PFSK-1 (cell line): ENCODE results near the gene NUP107.

ENCODE experiments used
- FOXP2 ChIP-seq: optimal IDR thresholded peaks from 2 replicates; pipeline ENCODE3; 2011; ENCODE audit warnings: borderline replicate concordance, control low read depth, inconsistent platforms; ENCODE audit not compliant: insufficient read depth; ENCODE audit errors: extremely low read length, extremely low read depth
- POLR2AphosphoS5 ChIP-seq: IDR thresholded peaks from 2 replicates; pipeline ENCODE4 v1.6.1; 2012; ENCODE audit warnings: low read depth, mild to moderate bottlenecking, control low read depth, low read length, moderate library complexity
- TAF1 ChIP-seq: IDR thresholded peaks from 2 replicates; pipeline ENCODE4 v1.6.1; 2012; ENCODE audit warnings: low read length, control low read depth, borderline replicate concordance; ENCODE audit not compliant: insufficient read depth
- TF ChIP-seq, protein P1 (sequence below), 2 experiments: IDR thresholded peaks; 2 replicates each; pipeline versions ENCODE4 v1.6.1 to v1.8.0; 2011 to 2012; ENCODE audit warnings: low read depth in 2 of 2, low read length in 2 of 2, control low read depth in 1 of 2, inconsistent platforms in 1 of 2, mild to moderate bottlenecking in 1 of 2, moderate library complexity in 1 of 2; ENCODE audit not compliant: insufficient read depth in 1 of 2

DNA sequence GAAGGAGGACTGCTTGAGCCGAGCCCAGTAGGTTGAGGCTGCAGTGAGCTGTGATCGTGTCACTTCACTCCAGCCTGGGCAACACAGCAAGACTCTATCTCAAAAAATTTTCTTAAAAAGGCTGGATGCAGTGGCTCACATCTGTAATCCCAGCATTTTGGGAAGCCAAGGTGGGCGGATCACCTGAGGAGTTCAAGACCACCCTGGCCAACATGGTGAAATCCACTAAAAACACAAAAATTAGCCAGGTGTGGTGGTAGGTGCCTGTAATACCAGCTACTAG lies 104.1 kb downstream of the NUP107 start:
- no peak for TF ChIP-seq FOXP2
- no peak for TF ChIP-seq POLR2AphosphoS5
- TF ChIP-seq, protein P1, sequence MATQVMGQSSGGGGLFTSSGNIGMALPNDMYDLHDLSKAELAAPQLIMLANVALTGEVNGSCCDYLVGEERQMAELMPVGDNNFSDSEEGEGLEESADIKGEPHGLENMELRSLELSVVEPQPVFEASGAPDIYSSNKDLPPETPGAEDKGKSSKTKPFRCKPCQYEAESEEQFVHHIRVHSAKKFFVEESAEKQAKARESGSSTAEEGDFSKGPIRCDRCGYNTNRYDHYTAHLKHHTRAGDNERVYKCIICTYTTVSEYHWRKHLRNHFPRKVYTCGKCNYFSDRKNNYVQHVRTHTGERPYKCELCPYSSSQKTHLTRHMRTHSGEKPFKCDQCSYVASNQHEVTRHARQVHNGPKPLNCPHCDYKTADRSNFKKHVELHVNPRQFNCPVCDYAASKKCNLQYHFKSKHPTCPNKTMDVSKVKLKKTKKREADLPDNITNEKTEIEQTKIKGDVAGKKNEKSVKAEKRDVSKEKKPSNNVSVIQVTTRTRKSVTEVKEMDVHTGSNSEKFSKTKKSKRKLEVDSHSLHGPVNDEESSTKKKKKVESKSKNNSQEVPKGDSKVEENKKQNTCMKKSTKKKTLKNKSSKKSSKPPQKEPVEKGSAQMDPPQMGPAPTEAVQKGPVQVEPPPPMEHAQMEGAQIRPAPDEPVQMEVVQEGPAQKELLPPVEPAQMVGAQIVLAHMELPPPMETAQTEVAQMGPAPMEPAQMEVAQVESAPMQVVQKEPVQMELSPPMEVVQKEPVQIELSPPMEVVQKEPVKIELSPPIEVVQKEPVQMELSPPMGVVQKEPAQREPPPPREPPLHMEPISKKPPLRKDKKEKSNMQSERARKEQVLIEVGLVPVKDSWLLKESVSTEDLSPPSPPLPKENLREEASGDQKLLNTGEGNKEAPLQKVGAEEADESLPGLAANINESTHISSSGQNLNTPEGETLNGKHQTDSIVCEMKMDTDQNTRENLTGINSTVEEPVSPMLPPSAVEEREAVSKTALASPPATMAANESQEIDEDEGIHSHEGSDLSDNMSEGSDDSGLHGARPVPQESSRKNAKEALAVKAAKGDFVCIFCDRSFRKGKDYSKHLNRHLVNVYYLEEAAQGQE (IDR thresholded peaks at IDR 0.05; ENCODE audit: insufficient read depth in 1 of 2, low read depth in 2 of 2, low read length in 2 of 2): no peak
- no peak for TF ChIP-seq TAF1
